Liver (tissue), 9 donors: ENCODE results near the gene CNKSR3. TPM values are rescaled to one million over a fixed set of nuclear protein-coding genes. Genes with fewer than 3 reads are reported as not detected.

Experiments
- DNase-seq: peaks from one replicate; pipeline ENCODE4 v3.0.0-alpha.2; 2017; ENCODE audit warnings: low spot score
- H3K27ac ChIP-seq, 2 donors: one replicate each; pipeline ENCODE4 v1.7.0; 2013; ENCODE audit warnings: inconsistent platforms in 2 of 2, low read length in 2 of 2, control low read depth in 1 of 2, low read depth in 1 of 2, mild to moderate bottlenecking in 1 of 2
- H3K27me3 ChIP-seq, 4 donors: one replicate each; pipeline versions ENCODE4 v1.6.1 to v1.7.0; 2013; ENCODE audit warnings: low read length in 3 of 4, inconsistent platforms in 1 of 4, mild to moderate bottlenecking in 1 of 4, moderate library complexity in 1 of 4; ENCODE audit not compliant: control insufficient read depth in 4 of 4, insufficient read depth in 4 of 4
- H3K36me3 ChIP-seq, 4 donors: one replicate each; pipeline versions ENCODE4 v1.6.1 to v1.7.0; 2013; ENCODE audit warnings: low read length in 3 of 4, mild to moderate bottlenecking in 3 of 4, low read depth in 1 of 4, moderate library complexity in 1 of 4; ENCODE audit not compliant: control insufficient read depth in 4 of 4, insufficient read depth in 3 of 4
- H3K4me1 ChIP-seq, 4 donors: one replicate each; pipeline versions ENCODE4 v1.6.1 to v1.7.0; 2013; ENCODE audit warnings: low read length in 3 of 4, mild to moderate bottlenecking in 3 of 4, moderate library complexity in 1 of 4; ENCODE audit not compliant: control insufficient read depth in 4 of 4, insufficient read depth in 4 of 4
- H3K4me3 ChIP-seq, 3 donors: one replicate each; pipeline versions ENCODE4 v1.6.1 to v1.7.0; 2013; ENCODE audit warnings: low read length in 3 of 3, control low read depth in 1 of 3, low read depth in 1 of 3, mild to moderate bottlenecking in 1 of 3
- H3K9ac ChIP-seq, 2 donors: one replicate each; pipeline ENCODE4 v1.7.0; 2013; ENCODE audit warnings: low read length in 2 of 2, mild to moderate bottlenecking in 2 of 2, moderate library complexity in 2 of 2, control low read depth in 1 of 2, low read depth in 1 of 2
- H3K9me3 ChIP-seq, 4 donors: one replicate each; pipeline versions ENCODE4 v1.6.1 to v1.7.0; 2013; ENCODE audit warnings: low read length in 3 of 4; ENCODE audit not compliant: control insufficient read depth in 4 of 4
- EGR1 ChIP-seq, 2 donors: IDR thresholded peaks; 2 replicates each; pipeline ENCODE4 v1.6.1; 2016 to 2018; ENCODE audit warnings: antibody characterized with exemption in 2 of 2, low read depth in 2 of 2
- FOXA1 ChIP-seq: IDR thresholded peaks from 2 replicates; pipeline ENCODE4 v1.6.1; 2016; ENCODE audit warnings: antibody characterized with exemption
- FOXA2 ChIP-seq: IDR thresholded peaks from 2 replicates; pipeline ENCODE4 v1.6.1; 2016; ENCODE audit warnings: antibody characterized with exemption
- GABPA ChIP-seq, 2 donors: IDR thresholded peaks in 1 of 2; conservative IDR thresholded peaks in 1 of 2; 2 replicates each; pipeline ENCODE4 v1.6.1; 2016; ENCODE audit warnings: antibody characterized with exemption in 2 of 2, mild to moderate bottlenecking in 1 of 2, moderate library complexity in 1 of 2
- HNF4A ChIP-seq, 2 donors: conservative IDR thresholded peaks; 2 replicates each; pipeline ENCODE4 v1.6.1; 2016; ENCODE audit warnings: antibody characterized with exemption in 2 of 2, mild to moderate bottlenecking in 2 of 2
- HNF4G ChIP-seq: IDR thresholded peaks from 2 replicates; pipeline ENCODE4 v1.6.1; 2016; ENCODE audit warnings: antibody characterized with exemption
- JUND ChIP-seq, 2 donors: IDR thresholded peaks; 2 replicates each; pipeline ENCODE4 v1.6.1; 2016; ENCODE audit warnings: antibody characterized with exemption in 2 of 2
- NR2F2 ChIP-seq: IDR thresholded peaks from 2 replicates; pipeline ENCODE4 v1.6.1; 2016; ENCODE audit warnings: antibody characterized with exemption
- RAD21 ChIP-seq, 2 donors: IDR thresholded peaks; 2 replicates each; pipeline ENCODE4 v1.6.1; 2016; ENCODE audit warnings: antibody characterized with exemption in 2 of 2, mild to moderate bottlenecking in 2 of 2
- RXRA ChIP-seq, 2 donors: IDR thresholded peaks; 2 replicates each; pipeline ENCODE4 v1.6.1; 2017 to 2018; ENCODE audit warnings: antibody characterized with exemption in 2 of 2, mild to moderate bottlenecking in 1 of 2
- SP1 ChIP-seq: IDR thresholded peaks from 2 replicates; pipeline ENCODE4 v1.6.1; 2018; ENCODE audit warnings: antibody characterized with exemption, mild to moderate bottlenecking
- TAF1 ChIP-seq: conservative IDR thresholded peaks from 2 replicates; pipeline ENCODE4 v1.6.1; 2016; ENCODE audit warnings: antibody characterized with exemption, mild to moderate bottlenecking
- YY1 ChIP-seq: IDR thresholded peaks from 2 replicates; pipeline ENCODE4 v1.6.1; 2016; ENCODE audit warnings: antibody characterized with exemption, mild to moderate bottlenecking
- WGBS: extraction: QIAGEN DNeasy Blood & Tissue Kit; methylation state at CpG from one replicate; pipeline ENCODE4 v1.1.7; 2013; 5-methylcytosine and 5-hydroxymethylcytosine counted together
- polyA plus RNA-seq, 2 donors: library from polyadenylated mRNA; stranded (reverse) in 1 of 2; unstranded in 1 of 2; fragments of 200-250 nt in 1 of 2; fragments of >200 nt in 1 of 2; fragmentation: Nextera tagmentation in 1 of 2; extraction: Ambion mirVana in 1 of 2; gene quantifications; one replicate each; pipeline versions ENCODE4 v1.2.1 to v1.2.3, GENCODE V29; 2013 to 2015
- total RNA-seq, 2 donors: library from RNA; depleted of rRNA; stranded (reverse); fragments of >200 nt; gene quantifications; one replicate each; pipeline ENCODE4 v1.2.3, GENCODE V29; 2014
- TF ChIP-seq, protein P1 (sequence below): IDR thresholded peaks from 2 replicates; pipeline ENCODE4 v1.6.1; 2016; ENCODE audit warnings: antibody characterized with exemption
- TF ChIP-seq, protein P2 (sequence below): fragments of 150-350 bp; IDR thresholded peaks from 2 replicates; pipeline ENCODE4 v1.5.1; 2017; ENCODE audit warnings: improper control_type of control experiment, low read depth, low read length; ENCODE audit not compliant: missing input control
- TF ChIP-seq, protein P3 (sequence below): IDR thresholded peaks from 2 replicates; pipeline ENCODE4 v1.6.1; 2016; ENCODE audit warnings: antibody characterized with exemption
- donor health status: healthy.
- donor health status: healthy.
- donor health status: healthy.
- donor health status: healthy.
- donor health status: healthy.

The CNKSR3 gene
- total and polyA plus RNA-seq, 4 donors, result 6.4 to 22.7 (median 15.0) TPM

DNA sequence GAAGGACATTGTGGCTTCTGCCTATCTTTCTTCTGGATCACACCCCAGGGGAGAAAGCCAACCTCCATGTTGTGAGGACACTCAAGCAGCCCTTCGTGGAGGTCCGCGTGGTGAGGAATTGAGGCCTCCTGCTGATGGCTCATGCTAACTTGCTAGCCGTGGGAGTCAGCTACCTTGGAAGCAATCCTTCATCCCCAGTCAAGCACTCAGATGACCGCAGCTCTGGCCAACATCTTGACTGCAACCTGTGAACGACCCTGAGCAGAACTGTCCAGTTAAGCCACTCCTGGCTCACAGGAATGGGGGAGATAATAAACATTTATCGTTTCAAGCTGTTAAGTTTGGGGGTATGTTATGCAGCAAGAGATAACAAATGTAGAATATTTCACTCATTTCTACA lies 10.9 kb upstream of the CNKSR3 start:
- WGBS, result 94% methylated on average over 7 of the region's 7 CpGs

DNA sequence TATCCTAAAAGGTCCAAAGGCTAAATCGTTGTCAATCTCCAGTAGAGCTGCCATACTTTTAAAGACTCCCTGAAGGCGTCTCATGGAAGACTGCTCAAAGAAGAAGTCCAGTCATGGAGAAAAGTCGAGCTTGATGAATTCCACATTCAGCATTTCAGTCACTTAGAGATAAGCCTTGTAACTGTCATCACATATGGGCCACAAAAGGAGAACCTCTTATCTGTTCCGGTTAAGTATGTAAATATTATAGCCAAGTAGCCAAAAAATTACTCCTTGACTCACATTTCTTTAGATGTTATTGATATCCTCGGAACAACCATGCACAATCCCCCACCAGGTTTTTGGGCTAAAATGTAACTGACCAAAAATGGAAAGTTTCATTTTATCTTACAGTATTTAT lies 9.8 kb upstream of the CNKSR3 start:
- no peaks in the 10 kb centered on the region for H3K9me3 ChIP-seq
- WGBS, result 59% methylated on average over 5 of the region's 5 CpGs
- TF ChIP-seq NR2F2 (no peak), JUND (IDR thresholded peaks at IDR 0.05) (no peak), TAF1 (no peak), FOXA1 (no peak), FOXA2 (no peak), YY1 (no peak), HNF4A (conservative IDR thresholded peaks at IDR 0.05) (no peak), HNF4G (no peak), EGR1 (IDR thresholded peaks at IDR 0.05; ENCODE audit: low read depth in 2 of 2) (no peak)
- TF ChIP-seq, protein P1, sequence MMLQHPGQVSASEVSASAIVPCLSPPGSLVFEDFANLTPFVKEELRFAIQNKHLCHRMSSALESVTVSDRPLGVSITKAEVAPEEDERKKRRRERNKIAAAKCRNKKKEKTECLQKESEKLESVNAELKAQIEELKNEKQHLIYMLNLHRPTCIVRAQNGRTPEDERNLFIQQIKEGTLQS, result no peak
- TF ChIP-seq, protein P2, sequence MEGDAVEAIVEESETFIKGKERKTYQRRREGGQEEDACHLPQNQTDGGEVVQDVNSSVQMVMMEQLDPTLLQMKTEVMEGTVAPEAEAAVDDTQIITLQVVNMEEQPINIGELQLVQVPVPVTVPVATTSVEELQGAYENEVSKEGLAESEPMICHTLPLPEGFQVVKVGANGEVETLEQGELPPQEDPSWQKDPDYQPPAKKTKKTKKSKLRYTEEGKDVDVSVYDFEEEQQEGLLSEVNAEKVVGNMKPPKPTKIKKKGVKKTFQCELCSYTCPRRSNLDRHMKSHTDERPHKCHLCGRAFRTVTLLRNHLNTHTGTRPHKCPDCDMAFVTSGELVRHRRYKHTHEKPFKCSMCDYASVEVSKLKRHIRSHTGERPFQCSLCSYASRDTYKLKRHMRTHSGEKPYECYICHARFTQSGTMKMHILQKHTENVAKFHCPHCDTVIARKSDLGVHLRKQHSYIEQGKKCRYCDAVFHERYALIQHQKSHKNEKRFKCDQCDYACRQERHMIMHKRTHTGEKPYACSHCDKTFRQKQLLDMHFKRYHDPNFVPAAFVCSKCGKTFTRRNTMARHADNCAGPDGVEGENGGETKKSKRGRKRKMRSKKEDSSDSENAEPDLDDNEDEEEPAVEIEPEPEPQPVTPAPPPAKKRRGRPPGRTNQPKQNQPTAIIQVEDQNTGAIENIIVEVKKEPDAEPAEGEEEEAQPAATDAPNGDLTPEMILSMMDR, result no peak
- TF ChIP-seq, protein P3, sequence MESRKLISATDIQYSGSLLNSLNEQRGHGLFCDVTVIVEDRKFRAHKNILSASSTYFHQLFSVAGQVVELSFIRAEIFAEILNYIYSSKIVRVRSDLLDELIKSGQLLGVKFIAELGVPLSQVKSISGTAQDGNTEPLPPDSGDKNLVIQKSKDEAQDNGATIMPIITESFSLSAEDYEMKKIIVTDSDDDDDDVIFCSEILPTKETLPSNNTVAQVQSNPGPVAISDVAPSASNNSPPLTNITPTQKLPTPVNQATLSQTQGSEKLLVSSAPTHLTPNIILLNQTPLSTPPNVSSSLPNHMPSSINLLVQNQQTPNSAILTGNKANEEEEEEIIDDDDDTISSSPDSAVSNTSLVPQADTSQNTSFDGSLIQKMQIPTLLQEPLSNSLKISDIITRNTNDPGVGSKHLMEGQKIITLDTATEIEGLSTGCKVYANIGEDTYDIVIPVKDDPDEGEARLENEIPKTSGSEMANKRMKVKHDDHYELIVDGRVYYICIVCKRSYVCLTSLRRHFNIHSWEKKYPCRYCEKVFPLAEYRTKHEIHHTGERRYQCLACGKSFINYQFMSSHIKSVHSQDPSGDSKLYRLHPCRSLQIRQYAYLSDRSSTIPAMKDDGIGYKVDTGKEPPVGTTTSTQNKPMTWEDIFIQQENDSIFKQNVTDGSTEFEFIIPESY, result no peak
- DNase-seq, result no peak
- H3K4me3 ChIP-seq, result no peak overlapping the region
- H3K36me3 ChIP-seq, result no peaks in the 10 kb centered on the region
- no peaks in the 10 kb centered on the region for H3K4me1 ChIP-seq
- no peak overlapping the region for H3K27ac ChIP-seq
- no peak overlapping the region for H3K9ac ChIP-seq
- H3K27me3 ChIP-seq, result no peaks in the 10 kb centered on the region

More for the DNA sequence above, 10.9 kb upstream of the CNKSR3 start:
- TF ChIP-seq RAD21 (IDR thresholded peaks at IDR 0.05) (no peak), FOXA2 (no peak), FOXA1 (no peak), YY1 (no peak), SP1 (no peak), RXRA (IDR thresholded peaks at IDR 0.05) (no peak), HNF4G (no peak), HNF4A (conservative IDR thresholded peaks at IDR 0.05) (no peak), TAF1 (no peak), EGR1 (IDR thresholded peaks at IDR 0.05; ENCODE audit: low read depth in 2 of 2) (no peak), JUND (IDR thresholded peaks at IDR 0.05) (no peak), GABPA (IDR thresholded peaks at IDR 0.05 in 1 of 2, conservative IDR thresholded peaks at IDR 0.05 in 1 of 2) (no peak)
- TF ChIP-seq, protein P3, result no peak
- TF ChIP-seq, protein P1, result no peak
- TF ChIP-seq, protein P2, result no peak
- Histone ChIP-seq H3K27me3 (no peaks in the 10 kb centered on the region), H3K4me3 (no peak overlapping the region), H3K4me1 (no peaks in the 10 kb centered on the region), H3K36me3 (no peaks in the 10 kb centered on the region), H3K9me3 (no peaks in the 10 kb centered on the region), H3K9ac (no peak overlapping the region), H3K27ac (no peak overlapping the region)
- no peak for DNase-seq
